ENCODE data around the gene C3orf20. TPM values are rescaled to one million over a fixed set of nuclear protein-coding genes. Genes with fewer than 3 reads are reported as not detected.

The C3orf20 gene
- total and polyA plus RNA-seq, 2 of the 4 experiments (the other 2 are of a cell fraction) = not detected

DNA sequence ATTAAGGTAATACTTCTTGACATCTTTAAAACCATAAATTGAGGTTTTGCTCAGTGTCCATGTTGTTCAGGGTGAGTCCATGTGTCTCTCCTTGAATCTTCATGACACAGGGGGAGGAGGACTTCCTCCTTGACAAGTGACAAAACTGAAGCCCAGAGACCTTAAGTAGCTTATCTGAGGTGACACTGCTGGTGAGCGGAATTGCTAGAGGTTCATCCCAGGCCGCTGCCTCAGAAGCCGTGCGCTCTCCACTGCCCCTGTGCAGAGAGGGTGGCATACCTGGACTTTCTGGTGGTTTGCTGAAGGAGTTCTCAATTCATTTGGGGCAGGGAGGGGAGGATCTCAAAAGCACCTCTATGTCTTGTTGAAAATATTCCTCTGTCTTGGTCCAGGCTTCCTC lies 46.5 kb upstream of the C3orf20 start:
- Histone ChIP-seq H2BK120ac (ENCODE audit: low read depth, low read length) (no peak overlapping the region), H3K9ac (ENCODE audit: low read depth, low read length) (no peak overlapping the region), H3K4ac (ENCODE audit: low read depth, low read length) (no peak overlapping the region), H3K27ac (ENCODE audit: insufficient read depth, low read length) (no peak overlapping the region), H3K4me3 (ENCODE audit: insufficient read depth, low read depth, low read length) (no peak overlapping the region), H2BK5ac (ENCODE audit: low read depth, low read length, poor library complexity, severe bottlenecking) (no peak overlapping the region), H4K20me1 (ENCODE audit: insufficient read depth, low read length) (no peaks in the 10 kb centered on the region), H3K18ac (ENCODE audit: low read depth, low read length) (no peak overlapping the region), H4K8ac (ENCODE audit: low read depth in 2 of 2, low read length in 2 of 2) (no peak overlapping the region), H3K79me1 (ENCODE audit: low read depth in 1 of 2, low read length in 2 of 2) (no peaks in the 10 kb centered on the region), H3K23ac (ENCODE audit: low read depth, low read length) (no peak overlapping the region), H3K27me3 (ENCODE audit: control insufficient read depth, insufficient read depth, low read length) (no peaks in the 10 kb centered on the region), H3K4me2 (ENCODE audit: low read depth, low read length) (no peak overlapping the region), H3K36me3 (ENCODE audit: control insufficient read depth, insufficient read depth, low read length) (no peaks in the 10 kb centered on the region), H2AFZ (replicated peaks; ENCODE audit: low read length, poor library complexity) (no peak overlapping the region), H2BK15ac (ENCODE audit: low read depth, low read length) (no peak overlapping the region), H3K4me1 (ENCODE audit: control insufficient read depth, insufficient read depth, low read length) (peaks cover 8% of the 10 kb centered on the region), H3K56ac (ENCODE audit: extremely low read depth, insufficient read depth, low read length) (no peak overlapping the region), H2AK9ac (replicated peaks; ENCODE audit: low read depth, low read length, poor library complexity) (no peak overlapping the region), H3K14ac (replicated peaks; ENCODE audit: low read depth, low read length) (no peak overlapping the region), H3K9me1 (ENCODE audit: insufficient read depth, low read length) (0 out of 2 replicates have a peak, but pooled peaks cover 3% of the 10 kb centered on the region), H3K9me3 (ENCODE audit: control insufficient read depth, insufficient read depth, low read length) (no peaks in the 10 kb centered on the region; the same call in 1 of the 2 replicates), H2BK20ac (ENCODE audit: low read depth, low read length) (no peak overlapping the region), H4K91ac (ENCODE audit: insufficient read depth, low read depth, low read length) (no peak overlapping the region; the same call in 1 of the 2 replicates), H2AK5ac (ENCODE audit: low read depth, low read length) (0 out of 2 replicates have a peak overlapping the region, but pooled peaks have one; percentile 3), H4K5ac (ENCODE audit: low read depth, low read length) (no peak overlapping the region)
- no CpG with 5 or more reads among the region's 4 CpGs for WGBS, 2 experiments (ENCODE audit: extremely low coverage in 2 of 2, insufficient read length in 1 of 2)
- intact Hi-C loops (cut with micrococcal nuclease) = no loop called here
- in situ Hi-C loops (cut with MboI; ENCODE audit: low sequenced_read_pairs) = no loop called here
- DNase-seq (no peak), ATAC-seq (ENCODE audit: low read depth) (no peak)
- POLR2A ChIA-PET (ENCODE audit: unreplicated experiment) = no interaction called here
- CTCF ChIA-PET = no interaction called here
- dilution Hi-C loops (cut with HindIII; ENCODE audit: low sequenced_read_pairs, unreplicated experiment) = no loop called here
- TF ChIP-seq FOS (IDR thresholded peaks at IDR 0.05; ENCODE audit: low read depth, low read length) = no peak
- no peak for TF ChIP-seq NFE2L2 (IDR thresholded peaks at IDR 0.05; ENCODE audit: low read depth, low read length)
- TF ChIP-seq, protein P1, sequence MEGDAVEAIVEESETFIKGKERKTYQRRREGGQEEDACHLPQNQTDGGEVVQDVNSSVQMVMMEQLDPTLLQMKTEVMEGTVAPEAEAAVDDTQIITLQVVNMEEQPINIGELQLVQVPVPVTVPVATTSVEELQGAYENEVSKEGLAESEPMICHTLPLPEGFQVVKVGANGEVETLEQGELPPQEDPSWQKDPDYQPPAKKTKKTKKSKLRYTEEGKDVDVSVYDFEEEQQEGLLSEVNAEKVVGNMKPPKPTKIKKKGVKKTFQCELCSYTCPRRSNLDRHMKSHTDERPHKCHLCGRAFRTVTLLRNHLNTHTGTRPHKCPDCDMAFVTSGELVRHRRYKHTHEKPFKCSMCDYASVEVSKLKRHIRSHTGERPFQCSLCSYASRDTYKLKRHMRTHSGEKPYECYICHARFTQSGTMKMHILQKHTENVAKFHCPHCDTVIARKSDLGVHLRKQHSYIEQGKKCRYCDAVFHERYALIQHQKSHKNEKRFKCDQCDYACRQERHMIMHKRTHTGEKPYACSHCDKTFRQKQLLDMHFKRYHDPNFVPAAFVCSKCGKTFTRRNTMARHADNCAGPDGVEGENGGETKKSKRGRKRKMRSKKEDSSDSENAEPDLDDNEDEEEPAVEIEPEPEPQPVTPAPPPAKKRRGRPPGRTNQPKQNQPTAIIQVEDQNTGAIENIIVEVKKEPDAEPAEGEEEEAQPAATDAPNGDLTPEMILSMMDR (conservative IDR thresholded peaks at IDR 0.05; ENCODE audit: low read depth, low read length) = no peak
- no peak for TF ChIP-seq CEBPB (IDR thresholded peaks at IDR 0.05; ENCODE audit: low read depth, low read length)
- no peak for TF ChIP-seq MXI1 (IDR thresholded peaks at IDR 0.05; ENCODE audit: borderline replicate concordance, low read depth, low read length)
- TF ChIP-seq RFX5 (IDR thresholded peaks at IDR 0.05; ENCODE audit: low read depth, low read length) = no peak
- no peak for TF ChIP-seq MAZ (IDR thresholded peaks at IDR 0.05; ENCODE audit: borderline replicate concordance, low read depth, low read length)
- TF ChIP-seq RAD21 (IDR thresholded peaks at IDR 0.05; ENCODE audit: low read length) = no peak
- no peak for TF ChIP-seq MAFK (IDR thresholded peaks at IDR 0.05; ENCODE audit: low read depth, low read length)
- TF ChIP-seq CHD1 (IDR thresholded peaks at IDR 0.05; ENCODE audit: low read depth, low read length) = no peak
- TF ChIP-seq, protein P2, sequence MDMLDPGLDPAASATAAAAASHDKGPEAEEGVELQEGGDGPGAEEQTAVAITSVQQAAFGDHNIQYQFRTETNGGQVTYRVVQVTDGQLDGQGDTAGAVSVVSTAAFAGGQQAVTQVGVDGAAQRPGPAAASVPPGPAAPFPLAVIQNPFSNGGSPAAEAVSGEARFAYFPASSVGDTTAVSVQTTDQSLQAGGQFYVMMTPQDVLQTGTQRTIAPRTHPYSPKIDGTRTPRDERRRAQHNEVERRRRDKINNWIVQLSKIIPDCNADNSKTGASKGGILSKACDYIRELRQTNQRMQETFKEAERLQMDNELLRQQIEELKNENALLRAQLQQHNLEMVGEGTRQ (IDR thresholded peaks at IDR 0.05; ENCODE audit: low read depth, low read length) = no peak
- no peak for TF ChIP-seq SMC3 (IDR thresholded peaks at IDR 0.05; ENCODE audit: low read depth, low read length)
- TF ChIP-seq POLR2A (IDR thresholded peaks at IDR 0.05; ENCODE audit: low read depth, low read length) = no peak
- TF ChIP-seq, protein P3, sequence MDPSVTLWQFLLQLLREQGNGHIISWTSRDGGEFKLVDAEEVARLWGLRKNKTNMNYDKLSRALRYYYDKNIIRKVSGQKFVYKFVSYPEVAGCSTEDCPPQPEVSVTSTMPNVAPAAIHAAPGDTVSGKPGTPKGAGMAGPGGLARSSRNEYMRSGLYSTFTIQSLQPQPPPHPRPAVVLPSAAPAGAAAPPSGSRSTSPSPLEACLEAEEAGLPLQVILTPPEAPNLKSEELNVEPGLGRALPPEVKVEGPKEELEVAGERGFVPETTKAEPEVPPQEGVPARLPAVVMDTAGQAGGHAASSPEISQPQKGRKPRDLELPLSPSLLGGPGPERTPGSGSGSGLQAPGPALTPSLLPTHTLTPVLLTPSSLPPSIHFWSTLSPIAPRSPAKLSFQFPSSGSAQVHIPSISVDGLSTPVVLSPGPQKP (IDR thresholded peaks at IDR 0.05; ENCODE audit: borderline replicate concordance, low read depth, low read length) = no peak
- no peak for TF ChIP-seq BHLHE40 (IDR thresholded peaks at IDR 0.05; ENCODE audit: low read depth, low read length)
- no peak for TF ChIP-seq RCOR1 (IDR thresholded peaks at IDR 0.05; ENCODE audit: insufficient replicate concordance, low read length)
- no TSS peak for BruUV-seq (replicated peaks)
